ENCODE data around the gene DSCAM.

DNA sequence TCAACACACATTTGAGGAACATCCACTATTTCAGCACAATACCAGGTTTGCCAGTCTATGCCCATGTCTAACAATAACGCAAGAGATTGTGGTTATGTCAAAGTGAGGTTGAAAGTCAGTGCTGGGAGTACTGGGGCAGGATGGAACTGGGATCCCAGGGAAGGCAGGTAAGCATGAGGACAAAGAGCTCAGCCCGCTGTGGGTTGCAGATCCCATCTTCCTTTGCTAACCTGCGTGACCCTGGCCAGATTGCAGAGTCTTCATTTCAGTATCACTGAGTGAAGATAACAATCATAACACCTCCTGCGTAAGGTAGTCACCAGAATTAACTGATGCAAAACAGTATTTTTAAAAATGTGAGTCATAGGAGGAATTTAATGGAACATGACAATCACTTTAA lies 729.7 kb downstream of the DSCAM start:
- TF ChIP-seq EZH2 (IDR thresholded peaks at IDR 0.05; ENCODE audit: insufficient read depth, poor library complexity, severe bottlenecking) (no peak), EZH2phosphoT487 (IDR thresholded peaks at IDR 0.05; ENCODE audit: insufficient read depth, low read depth) (no peak)
